ENCODE results near the gene FSIP1.

Gene FSIP1

GRCh38 chr15:39700375-39700700, 82.3 kb downstream of the FSIP1 start:
- no peak for DNase-seq
- no peak overlapping the region for H3K4me3 Mint-ChIP-seq

DNA sequence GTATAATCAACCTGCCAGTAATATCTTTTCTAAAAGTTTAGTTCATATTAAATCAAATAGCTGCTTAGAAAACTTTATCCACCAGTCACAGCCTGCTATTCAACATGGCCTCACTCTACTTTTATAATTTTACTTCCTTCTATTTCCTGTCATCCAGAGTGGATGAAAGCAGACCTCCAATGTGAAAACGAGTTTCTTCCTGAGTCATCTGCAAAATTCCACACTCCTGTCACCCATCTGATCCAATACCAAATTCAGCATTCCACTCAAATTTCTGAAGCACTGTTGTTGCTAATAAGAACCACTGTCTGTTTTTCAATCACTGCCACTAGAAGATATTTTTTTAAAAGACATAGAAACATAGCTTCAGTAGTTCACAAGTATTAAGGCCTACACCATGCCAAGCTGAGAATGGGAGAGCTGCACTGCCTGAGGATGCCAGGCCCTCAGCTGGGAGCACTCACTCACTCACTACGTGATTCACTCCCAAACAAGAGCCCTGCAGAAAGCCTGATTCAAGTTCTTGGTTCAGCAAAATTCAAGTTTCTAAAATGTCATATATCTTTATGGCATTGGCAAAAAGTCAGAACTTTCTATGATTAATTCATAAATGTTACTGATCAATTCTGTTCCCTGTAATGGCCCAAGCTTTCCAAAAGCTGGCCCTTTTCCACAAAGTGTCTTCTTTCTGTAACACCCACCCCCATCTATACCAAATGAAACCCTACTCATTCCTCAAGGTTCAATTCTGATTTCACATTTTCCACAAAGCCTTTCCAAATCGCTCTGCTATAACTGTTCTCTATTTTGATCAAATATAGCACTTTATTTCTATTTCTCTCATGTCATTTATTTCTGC, 82.9 kb downstream of the FSIP1 start:
- Mint-ChIP-seq H3K27ac (no peak overlapping the region), H3K4me1 (ENCODE audit: low read depth) (no peaks in the 10 kb centered on the region), H3K4me3 (no peak overlapping the region), H3K36me3 (ENCODE audit: low read depth) (no peaks in the 10 kb centered on the region), H3K27me3 (no peaks in the 10 kb centered on the region), H3K9me3 (no peaks in the 10 kb centered on the region)
- DNase-seq = no peak

More at GRCh38 chr15:39700375-39700700, 82.3 kb downstream of the FSIP1 start:
- H3K27ac Mint-ChIP-seq = no peak overlapping the region
- H3K27me3 Mint-ChIP-seq = no peaks in the 10 kb centered on the region
- no peaks in the 10 kb centered on the region for H3K9me3 Mint-ChIP-seq
- no peaks in the 10 kb centered on the region for H3K36me3 Mint-ChIP-seq (ENCODE audit: low read depth)
- no peaks in the 10 kb centered on the region for H3K4me1 Mint-ChIP-seq (ENCODE audit: low read depth)

DNA sequence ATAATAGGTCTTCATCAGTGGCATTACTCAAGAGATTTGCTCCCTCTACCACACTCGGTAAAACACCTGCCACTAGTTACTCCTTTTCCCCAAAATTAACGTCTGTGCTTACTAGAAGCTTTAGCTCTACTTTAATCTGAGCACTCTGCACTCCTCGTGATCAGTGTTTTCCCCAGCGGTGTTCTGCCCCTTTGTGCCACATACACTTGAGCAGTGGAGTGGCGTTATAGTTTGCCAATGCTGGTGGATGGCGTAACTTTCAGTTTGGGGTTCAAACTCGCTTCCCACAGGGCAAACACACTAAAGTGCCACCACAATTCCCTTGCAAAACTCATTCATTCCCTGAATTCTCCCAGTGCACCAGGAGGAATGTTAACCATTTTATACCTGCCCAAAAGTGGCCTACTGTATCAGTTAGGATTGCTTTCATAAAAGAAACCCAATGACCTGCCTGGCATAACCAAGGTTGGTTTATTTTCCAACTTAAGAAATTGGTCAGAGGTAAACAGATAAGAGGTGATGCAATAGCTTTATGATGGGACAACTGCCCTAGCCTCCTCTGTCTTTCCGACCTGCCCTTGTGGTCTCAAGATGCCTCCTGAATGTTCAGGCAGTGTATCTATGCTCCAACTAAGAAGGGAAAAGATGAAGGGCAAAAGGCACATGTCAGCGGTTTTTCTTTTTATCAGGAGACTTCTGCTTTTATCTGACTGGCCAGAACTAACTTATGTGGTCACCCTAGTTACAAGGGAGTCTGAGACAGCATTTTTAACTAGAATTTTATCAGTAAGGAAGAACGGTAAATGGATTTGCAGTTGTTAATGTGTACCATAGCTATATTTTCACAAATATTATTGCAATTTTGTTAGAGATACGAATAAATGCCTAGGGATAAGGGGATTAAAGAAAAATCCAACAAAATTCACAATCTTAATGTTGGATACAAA, 83.9 kb downstream of the FSIP1 start:
- H3K27ac Mint-ChIP-seq = no peak overlapping the region
- DNase-seq = no peak
- no peak overlapping the region for H3K4me3 Mint-ChIP-seq
- no peaks in the 10 kb centered on the region for H3K36me3 Mint-ChIP-seq (ENCODE audit: low read depth)
- no peaks in the 10 kb centered on the region for H3K27me3 Mint-ChIP-seq
- no peaks in the 10 kb centered on the region for H3K4me1 Mint-ChIP-seq (ENCODE audit: low read depth)
- no peaks in the 10 kb centered on the region for H3K9me3 Mint-ChIP-seq

DNA sequence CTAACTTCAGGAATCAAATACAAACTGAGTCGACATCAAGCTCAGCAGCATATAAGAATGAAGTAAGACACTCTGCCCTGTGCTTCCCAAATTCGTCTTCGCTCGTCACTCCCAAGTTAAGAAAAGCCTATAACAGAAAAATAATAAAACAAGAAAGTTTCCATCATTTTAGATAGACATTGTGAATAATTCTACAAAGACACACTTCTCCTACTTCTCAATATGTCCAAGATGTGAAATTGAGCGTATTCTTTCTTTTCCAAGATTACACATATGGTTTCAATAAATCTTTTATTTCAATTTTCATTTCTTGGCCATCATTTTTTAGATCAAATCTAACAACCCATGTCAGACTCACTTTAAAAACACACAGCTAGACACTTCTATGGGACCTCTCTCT, 85.1 kb downstream of the FSIP1 start:
- Mint-ChIP-seq H3K4me3 (no peak overlapping the region), H3K36me3 (ENCODE audit: low read depth) (no peaks in the 10 kb centered on the region), H3K27ac (no peak overlapping the region), H3K9me3 (no peaks in the 10 kb centered on the region), H3K4me1 (ENCODE audit: low read depth) (no peaks in the 10 kb centered on the region), H3K27me3 (no peaks in the 10 kb centered on the region)
- no peak for DNase-seq

GRCh38 chr15:39695793-39696192, 86.8 kb downstream of the FSIP1 start:
- no peak for DNase-seq
- Mint-ChIP-seq H3K36me3 (ENCODE audit: low read depth) (no peaks in the 10 kb centered on the region), H3K4me1 (ENCODE audit: low read depth) (no peaks in the 10 kb centered on the region), H3K27me3 (no peaks in the 10 kb centered on the region), H3K9me3 (no peaks in the 10 kb centered on the region), H3K27ac (no peak overlapping the region), H3K4me3 (no peak overlapping the region)

- Mint-ChIP-seq H3K27ac (no peak overlapping the region), H3K9me3 (no peaks in the 10 kb centered on the region), H3K27me3 (no peaks in the 10 kb centered on the region), H3K36me3 (ENCODE audit: low read depth) (no peaks in the 10 kb centered on the region), H3K4me1 (ENCODE audit: low read depth) (no peaks in the 10 kb centered on the region), H3K4me3 (no peak overlapping the region)
- DNase-seq = no peak
Measured at GRCh38 chr15:39692356-39693327, 90.0 kb downstream of the FSIP1 start.

DNA sequence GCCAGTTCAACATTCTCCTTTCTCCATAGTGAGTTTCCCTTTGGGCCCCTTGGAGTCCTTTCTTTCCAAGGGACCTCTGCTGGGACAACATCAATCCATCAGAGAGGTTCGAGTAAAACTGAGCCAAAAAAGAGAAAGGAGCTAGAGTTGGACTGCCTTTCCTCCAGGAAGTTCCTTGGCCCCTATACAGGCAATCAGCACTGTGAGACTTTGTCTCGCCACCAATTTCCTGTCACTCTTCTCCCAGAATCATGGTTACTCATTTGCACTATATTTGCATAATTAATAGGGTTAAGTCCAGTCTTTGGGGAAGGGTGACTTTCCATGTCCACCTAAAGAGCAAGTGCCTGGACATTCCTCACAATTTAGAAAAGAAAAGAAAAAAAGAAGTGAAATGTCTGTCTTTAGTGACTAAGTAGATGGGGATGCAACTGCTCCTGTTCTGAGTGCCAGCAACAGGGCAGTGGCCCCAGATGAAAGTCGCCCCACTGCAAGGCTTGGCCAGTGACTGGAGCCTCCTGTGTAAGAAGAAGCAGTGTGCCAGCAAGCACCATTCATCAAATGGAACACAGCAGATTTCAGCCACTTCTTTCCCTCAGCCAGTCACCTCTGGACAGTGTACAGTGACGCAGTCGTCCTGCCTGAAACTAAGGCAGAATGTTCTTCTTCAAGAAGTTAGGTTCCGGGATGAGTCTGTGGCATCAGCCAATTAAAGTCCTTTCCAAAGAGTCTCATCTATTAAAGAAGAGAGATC, 91.6 kb downstream of the FSIP1 start:
- H3K9me3 Mint-ChIP-seq = no peaks in the 10 kb centered on the region
- H3K4me3 Mint-ChIP-seq = no peak overlapping the region
- no peaks in the 10 kb centered on the region for H3K36me3 Mint-ChIP-seq (ENCODE audit: low read depth)
- no peak for DNase-seq
- H3K27ac Mint-ChIP-seq = no peak overlapping the region
- no peaks in the 10 kb centered on the region for H3K4me1 Mint-ChIP-seq (ENCODE audit: low read depth)
- no peaks in the 10 kb centered on the region for H3K27me3 Mint-ChIP-seq

- H3K4me3 Mint-ChIP-seq = no peak overlapping the region
- DNase-seq = no peak
- no peaks in the 10 kb centered on the region for H3K36me3 Mint-ChIP-seq (ENCODE audit: low read depth)
- H3K9me3 Mint-ChIP-seq = no peaks in the 10 kb centered on the region
- H3K27me3 Mint-ChIP-seq = no peaks in the 10 kb centered on the region
- H3K4me1 Mint-ChIP-seq (ENCODE audit: low read depth) = peaks cover 1% of the 10 kb centered on the region
- H3K27ac Mint-ChIP-seq = no peak overlapping the region
Measured at GRCh38 chr15:39687965-39688364, 94.7 kb downstream of the FSIP1 start.

DNA sequence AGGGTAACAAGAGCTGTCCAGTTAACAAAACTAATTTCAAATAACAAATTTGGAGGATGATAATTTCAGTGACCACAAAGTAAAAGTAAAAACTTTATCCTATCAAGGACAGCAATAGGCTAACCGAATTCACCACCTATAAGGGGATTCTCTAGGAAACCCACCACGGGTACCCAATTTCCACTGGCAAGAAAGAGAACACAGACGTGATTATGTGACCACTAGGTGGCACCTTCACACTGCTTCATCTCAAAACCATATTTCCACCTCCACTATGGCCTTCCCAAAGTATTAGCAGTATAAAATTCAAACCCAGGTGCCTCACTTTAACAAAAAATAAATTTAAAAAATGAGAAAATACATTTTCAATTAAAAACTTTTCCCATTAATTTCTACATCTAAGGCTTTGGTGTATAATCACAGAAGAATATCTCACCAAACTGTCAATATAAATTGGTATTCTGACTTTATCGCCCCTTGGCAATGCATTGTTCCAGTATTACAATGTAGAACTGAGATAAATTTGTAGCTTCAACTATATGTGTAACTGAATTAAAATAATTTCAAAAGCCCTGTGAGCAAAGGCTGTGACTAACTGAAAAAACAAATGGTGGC, 96.5 kb downstream of the FSIP1 start:
- H3K4me3 Mint-ChIP-seq = no peak overlapping the region
- no peaks in the 10 kb centered on the region for H3K9me3 Mint-ChIP-seq
- no peak for DNase-seq
- no peaks in the 10 kb centered on the region for H3K27me3 Mint-ChIP-seq
- no peak overlapping the region for H3K27ac Mint-ChIP-seq
- no peaks in the 10 kb centered on the region for H3K36me3 Mint-ChIP-seq (ENCODE audit: low read depth)
- H3K4me1 Mint-ChIP-seq (ENCODE audit: low read depth) = peaks cover 1% of the 10 kb centered on the region

DNA sequence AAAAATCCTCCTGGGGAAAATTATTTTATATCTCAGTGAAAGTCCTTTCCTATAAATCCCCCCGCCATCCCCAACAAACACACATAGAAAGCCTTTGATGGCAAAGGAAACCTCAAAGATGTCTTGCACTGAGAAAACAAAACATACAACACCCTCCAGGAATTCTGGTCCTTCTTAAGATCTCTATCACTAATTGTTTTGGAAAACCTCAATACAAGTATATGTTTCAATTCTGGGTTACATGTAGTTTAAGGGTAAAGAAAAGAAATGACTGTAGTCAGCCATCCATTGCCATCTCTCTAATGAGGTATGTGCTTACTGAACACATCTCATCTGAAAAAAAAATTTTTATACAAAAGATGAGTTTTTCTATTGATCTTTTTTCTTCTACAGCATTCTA, 97.3 kb downstream of the FSIP1 start:
- no peak overlapping the region for H3K27ac Mint-ChIP-seq
- no peaks in the 10 kb centered on the region for H3K27me3 Mint-ChIP-seq
- H3K4me3 Mint-ChIP-seq = no peak overlapping the region
- H3K9me3 Mint-ChIP-seq = no peaks in the 10 kb centered on the region
- no peak for DNase-seq
- H3K4me1 Mint-ChIP-seq (ENCODE audit: low read depth) = peaks cover 1% of the 10 kb centered on the region
- H3K36me3 Mint-ChIP-seq (ENCODE audit: low read depth) = no peaks in the 10 kb centered on the region

- Mint-ChIP-seq H3K36me3 (ENCODE audit: low read depth) (no peaks in the 10 kb centered on the region), H3K9me3 (no peaks in the 10 kb centered on the region), H3K27ac (no peak overlapping the region), H3K4me3 (no peak overlapping the region), H3K4me1 (ENCODE audit: low read depth) (peaks cover 1% of the 10 kb centered on the region), H3K27me3 (no peaks in the 10 kb centered on the region)
- no peak for DNase-seq
Measured at GRCh38 chr15:39684233-39684632, 98.4 kb downstream of the FSIP1 start.

GRCh38 chr15:39682366-39682765, 100.3 kb downstream of the FSIP1 start:
- Mint-ChIP-seq H3K27ac (no peak overlapping the region), H3K9me3 (no peaks in the 10 kb centered on the region), H3K4me1 (ENCODE audit: low read depth) (peaks cover 1% of the 10 kb centered on the region), H3K27me3 (no peaks in the 10 kb centered on the region), H3K36me3 (ENCODE audit: low read depth) (no peaks in the 10 kb centered on the region), H3K4me3 (no peak overlapping the region)
- DNase-seq = no peak

DNA sequence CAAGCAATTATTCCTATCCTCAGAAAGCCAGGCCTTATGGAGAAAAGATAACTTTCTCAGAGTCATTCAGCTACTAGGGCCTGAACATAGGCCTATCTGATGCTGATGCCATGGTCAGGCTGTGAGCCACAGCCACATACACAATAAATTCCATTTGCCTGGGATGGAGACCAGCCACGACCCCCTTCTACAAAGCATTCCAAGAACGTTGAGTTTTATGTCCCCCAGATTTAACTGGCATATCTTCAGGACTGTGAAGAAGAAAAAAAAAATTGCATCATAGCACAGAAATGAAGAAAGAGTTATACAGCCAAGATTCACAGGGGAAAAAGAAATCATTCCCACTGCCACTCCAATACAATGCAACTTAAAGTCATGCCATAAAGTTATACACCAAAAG, 101.8 kb downstream of the FSIP1 start:
- H3K27me3 Mint-ChIP-seq = no peaks in the 10 kb centered on the region
- DNase-seq = no peak
- H3K4me1 Mint-ChIP-seq (ENCODE audit: low read depth) = peaks cover under 1% of the 10 kb centered on the region
- no peak overlapping the region for H3K27ac Mint-ChIP-seq
- no peak overlapping the region for H3K4me3 Mint-ChIP-seq
- H3K36me3 Mint-ChIP-seq (ENCODE audit: low read depth) = no peaks in the 10 kb centered on the region
- H3K9me3 Mint-ChIP-seq = no peaks in the 10 kb centered on the region
